IPS DF 6.9 (cell line): ENCODE results near the gene GALR2.

Source experiments
- DNase-seq: peaks from one replicate; pipeline ENCODE4 v3.0.0-alpha.2; 2013; ENCODE audit warnings: low read depth, low spot score
- H3K27ac ChIP-seq: one replicate; pipeline ENCODE4 v1.5.1; 2013; ENCODE audit warnings: low read length, control low read depth
- H3K27me3 ChIP-seq: 2 replicates; pipeline ENCODE4 v1.6.1; 2013; ENCODE audit warnings: mild to moderate bottlenecking, low read length; ENCODE audit not compliant: control insufficient read depth, insufficient read depth
- H3K36me3 ChIP-seq: 2 replicates; pipeline ENCODE4 v1.6.1; 2013; ENCODE audit warnings: low read length; ENCODE audit not compliant: control insufficient read depth, insufficient read depth
- H3K4me1 ChIP-seq: 2 replicates; pipeline ENCODE4 v1.6.1; 2013; ENCODE audit warnings: low read length; ENCODE audit not compliant: control insufficient read depth, insufficient read depth
- H3K4me3 ChIP-seq: 2 replicates; pipeline ENCODE4 v1.5.1; 2013; ENCODE audit warnings: mild to moderate bottlenecking, low read length
- H3K9me3 ChIP-seq: 2 replicates; pipeline ENCODE4 v1.6.1; 2013; ENCODE audit warnings: low read length, inconsistent platforms; ENCODE audit not compliant: control insufficient read depth, insufficient read depth
- WGBS: extraction: QIAGEN DNeasy Blood & Tissue Kit; methylation state at CpG from one replicate; pipeline ENCODE4 v1.1.7; 2013; ENCODE audit warnings: mixed read lengths, missing lambda C conversion rate; ENCODE audit not compliant: insufficient read length, insufficient coverage; 5-methylcytosine and 5-hydroxymethylcytosine counted together

Gene GALR2

DNA sequence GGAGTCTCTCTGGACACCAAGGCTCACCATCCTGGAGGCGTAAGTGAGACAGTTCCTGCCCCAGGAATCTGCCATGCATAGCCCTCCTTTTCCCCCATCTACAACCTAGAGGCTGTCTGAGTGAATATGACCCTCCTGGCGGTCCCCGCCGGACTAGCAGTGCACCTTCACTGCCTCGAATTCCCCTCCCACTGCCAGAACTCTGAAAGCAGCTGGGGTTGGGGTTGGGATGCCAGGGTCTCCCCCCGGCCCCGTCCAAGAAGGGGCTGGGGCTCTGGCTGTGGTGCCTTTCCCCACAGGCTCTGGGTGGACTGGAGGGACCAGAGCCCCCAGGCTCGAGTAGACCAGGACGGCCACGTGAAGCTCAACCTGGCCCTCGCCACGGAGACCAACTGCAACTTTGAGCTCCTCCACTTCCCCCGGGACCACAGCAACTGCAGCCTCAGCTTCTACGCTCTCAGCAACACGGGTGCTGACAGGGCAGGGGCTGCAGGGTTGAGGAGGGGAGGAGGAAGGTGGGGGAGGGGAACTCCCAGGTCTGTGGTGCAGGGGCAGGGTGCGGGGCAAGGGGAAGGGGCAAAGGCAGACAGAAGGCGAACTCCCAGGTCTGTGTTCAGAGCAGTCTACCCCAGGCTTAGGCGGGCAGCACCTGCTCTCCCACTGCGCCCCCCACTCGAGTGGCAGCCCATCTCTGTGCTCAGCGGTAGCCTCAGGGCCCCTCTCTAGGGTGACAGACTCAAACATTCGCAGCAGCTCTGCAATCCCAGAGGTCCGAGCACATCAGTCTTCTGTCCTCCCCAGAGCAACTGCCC lies 5.6 kb downstream of the GALR2 start:
- no peak overlapping the region for H3K27ac ChIP-seq
- no peak for DNase-seq
- WGBS = no CpG with 5 or more reads among the region's 23 CpGs
- no peak overlapping the region for H3K4me3 ChIP-seq
- H3K36me3 ChIP-seq = peaks cover 5% of the 10 kb centered on the region; the same call in 1 of the 2 replicates
- H3K4me1 ChIP-seq = peaks cover 19% of the 10 kb centered on the region
- peaks cover 38% of the 10 kb centered on the region for H3K27me3 ChIP-seq
- no peaks in the 10 kb centered on the region for H3K9me3 ChIP-seq

DNA sequence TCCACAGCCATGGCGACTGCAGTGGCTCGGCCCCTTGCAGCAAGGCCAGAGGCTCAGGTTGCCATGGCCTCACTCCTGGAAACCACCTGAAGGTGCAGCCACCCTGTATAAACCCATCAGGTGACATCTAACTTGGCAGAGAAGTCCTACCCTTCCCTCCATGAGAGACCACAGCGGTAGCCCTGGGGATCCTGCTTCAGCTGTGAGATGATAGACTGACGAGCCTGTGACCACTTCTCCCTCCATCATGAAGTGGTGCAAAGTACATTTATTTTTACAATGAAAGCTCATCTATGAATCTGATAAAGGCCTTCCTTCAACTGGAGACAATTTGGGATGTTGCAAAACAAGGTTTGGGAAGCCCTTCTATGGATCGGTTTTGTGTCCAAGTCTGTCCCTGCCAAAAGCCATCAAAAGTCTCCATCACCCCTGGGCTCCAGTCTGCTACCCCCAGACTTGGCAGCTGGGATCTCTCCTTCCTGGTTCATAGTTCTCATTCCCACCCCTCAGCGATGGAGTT lies 6.2 kb downstream of the GALR2 start:
- peaks cover 19% of the 10 kb centered on the region for H3K4me1 ChIP-seq
- DNase-seq = no peak
- peaks cover 11% of the 10 kb centered on the region for H3K36me3 ChIP-seq
- peaks cover 32% of the 10 kb centered on the region for H3K27me3 ChIP-seq
- WGBS = no CpG with 5 or more reads among the region's 6 CpGs
- no peaks in the 10 kb centered on the region for H3K9me3 ChIP-seq
- no peak overlapping the region for H3K4me3 ChIP-seq
- H3K27ac ChIP-seq = no peak overlapping the region

DNA sequence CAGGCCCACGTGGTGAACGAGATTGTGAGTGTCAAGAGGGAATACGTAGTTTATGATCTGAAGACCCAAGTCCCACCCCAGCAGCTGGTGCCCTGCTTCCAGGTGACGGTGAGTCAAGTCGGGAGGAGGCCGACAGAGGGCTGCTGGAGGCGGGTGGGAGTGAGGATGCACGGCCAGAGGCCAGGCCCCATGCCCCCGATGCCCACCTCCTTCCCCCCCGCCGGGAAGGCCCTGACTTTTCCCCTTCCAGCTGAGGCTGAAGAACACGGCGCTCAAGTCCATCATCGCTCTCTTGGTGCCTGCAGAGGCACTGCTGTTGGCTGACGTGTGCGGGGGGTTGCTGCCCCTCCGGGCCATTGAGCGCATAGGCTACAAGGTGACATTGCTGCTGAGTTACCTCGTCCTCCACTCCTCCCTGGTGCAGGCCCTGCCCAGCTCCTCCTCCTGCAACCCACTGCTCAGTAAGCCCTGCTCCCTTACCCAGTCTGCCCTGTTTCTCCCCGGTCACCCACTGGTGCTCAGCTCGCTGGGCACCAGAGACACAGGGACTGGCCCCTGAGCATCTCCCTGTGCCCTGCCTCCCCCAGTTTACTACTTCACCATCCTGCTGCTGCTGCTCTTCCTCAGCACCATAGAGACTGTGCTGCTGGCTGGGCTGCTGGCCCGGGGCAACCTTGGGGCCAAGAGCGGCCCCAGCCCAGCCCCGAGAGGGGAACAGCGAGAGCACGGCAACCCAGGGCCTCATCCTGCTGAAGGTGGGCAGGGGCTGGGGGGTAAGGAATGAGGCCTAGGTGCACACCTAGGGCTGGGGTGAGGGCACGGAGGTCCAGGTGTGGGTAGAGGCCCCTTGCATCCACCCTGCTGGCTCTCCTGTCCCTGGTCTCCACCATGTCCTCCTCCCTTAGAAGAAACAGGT lies 7.0 kb downstream of the GALR2 start:
- DNase-seq = no peak
- Histone ChIP-seq H3K4me1 (peaks cover 18% of the 10 kb centered on the region), H3K4me3 (no peak overlapping the region), H3K27me3 (peaks cover 24% of the 10 kb centered on the region), H3K36me3 (peaks cover 14% of the 10 kb centered on the region), H3K27ac (no peak overlapping the region), H3K9me3 (no peaks in the 10 kb centered on the region)
- no CpG with 5 or more reads among the region's 27 CpGs for WGBS

- peaks cover 14% of the 10 kb centered on the region; the same call in 1 of the 2 replicates for H3K27me3 ChIP-seq
- peaks cover 17% of the 10 kb centered on the region for H3K36me3 ChIP-seq
- no peak overlapping the region for H3K4me3 ChIP-seq
- DNase-seq = no peak
- H3K27ac ChIP-seq = no peak overlapping the region
- no peaks in the 10 kb centered on the region for H3K9me3 ChIP-seq
- peaks cover 13% of the 10 kb centered on the region for H3K4me1 ChIP-seq
- no CpG with 5 or more reads among the region's 20 CpGs for WGBS
Measured at GRCh38 chr17:76082326-76083251, 8.0 kb downstream of the GALR2 start.

DNA sequence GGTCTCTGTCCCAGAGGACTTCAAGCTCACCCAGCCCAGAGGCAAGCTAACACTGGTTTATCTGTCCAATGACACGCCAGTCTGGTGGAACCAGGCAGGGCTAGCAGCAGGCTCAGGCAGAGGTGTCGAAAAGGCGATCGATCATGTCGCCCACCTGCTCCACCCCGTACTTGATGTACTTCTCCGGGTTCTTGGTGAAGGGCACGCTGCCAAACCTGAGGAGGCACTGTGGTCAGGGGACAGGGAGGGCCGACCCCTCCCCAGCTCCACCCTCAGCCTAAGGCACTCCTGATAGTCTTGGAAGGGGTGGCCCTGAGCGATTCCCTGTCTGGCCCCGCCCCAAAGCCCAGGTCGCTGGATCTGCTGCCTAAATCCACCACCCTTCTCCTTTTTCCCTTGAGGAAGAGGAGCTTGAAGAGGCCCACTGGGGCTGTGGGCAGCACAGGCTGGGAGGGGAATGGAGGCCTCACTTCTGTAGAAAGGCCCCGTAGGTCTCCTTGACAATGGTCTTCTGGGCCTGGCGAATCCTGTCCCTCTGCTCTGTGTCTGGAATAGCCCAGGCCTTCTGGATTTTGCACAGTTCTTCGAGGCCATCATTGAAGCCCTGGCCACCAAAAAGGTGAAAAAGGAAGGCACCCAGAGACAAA lies 9.1 kb downstream of the GALR2 start:
- H3K4me1 ChIP-seq = peaks cover 13% of the 10 kb centered on the region
- H3K36me3 ChIP-seq = peaks cover 20% of the 10 kb centered on the region
- H3K9me3 ChIP-seq = no peaks in the 10 kb centered on the region
- H3K4me3 ChIP-seq = no peak overlapping the region
- no peak overlapping the region for H3K27ac ChIP-seq
- WGBS = no CpG with 5 or more reads among the region's 15 CpGs
- peaks cover 6% of the 10 kb centered on the region; the same call in 1 of the 2 replicates for H3K27me3 ChIP-seq
- DNase-seq = no peak

DNA sequence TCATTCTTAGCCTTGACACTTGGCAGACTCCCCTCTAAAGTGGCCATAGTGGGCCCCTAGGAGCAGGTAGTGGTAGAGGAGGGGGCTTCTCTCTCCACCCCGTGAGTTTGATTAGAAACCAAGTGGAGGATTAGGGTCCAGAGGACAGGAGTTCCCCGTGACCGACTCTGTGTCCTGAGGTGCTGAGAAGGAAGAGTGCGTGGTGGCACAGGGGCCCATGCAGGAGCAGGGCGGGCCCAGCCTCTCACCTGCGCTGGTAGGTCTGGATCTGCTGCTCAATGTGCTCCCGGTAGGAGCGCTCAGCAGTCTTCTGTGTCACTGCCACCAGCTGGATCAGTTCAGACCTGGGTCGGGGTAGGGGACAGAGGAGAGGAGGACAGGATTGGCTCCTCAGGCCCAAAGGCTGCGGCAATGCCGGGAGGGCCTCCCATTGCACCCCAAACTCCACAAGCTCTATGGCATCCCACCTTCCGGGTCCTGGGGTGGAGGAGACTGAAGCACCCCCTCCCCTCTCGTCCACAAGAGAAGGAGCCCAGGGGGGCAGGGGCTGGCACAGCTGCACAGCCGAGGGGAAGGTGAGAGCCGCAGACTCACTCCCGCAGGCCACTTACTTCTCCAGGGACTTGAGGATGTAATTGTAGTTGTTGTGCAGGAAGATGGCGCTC lies 10.6 kb downstream of the GALR2 start:
- DNase-seq = no peak
- Histone ChIP-seq H3K27me3 (no peaks in the 10 kb centered on the region), H3K4me3 (no peak overlapping the region), H3K9me3 (no peaks in the 10 kb centered on the region), H3K4me1 (peaks cover 4% of the 10 kb centered on the region), H3K27ac (no peak overlapping the region), H3K36me3 (peaks cover 24% of the 10 kb centered on the region)
- WGBS = no CpG with 5 or more reads among the region's 17 CpGs

DNA sequence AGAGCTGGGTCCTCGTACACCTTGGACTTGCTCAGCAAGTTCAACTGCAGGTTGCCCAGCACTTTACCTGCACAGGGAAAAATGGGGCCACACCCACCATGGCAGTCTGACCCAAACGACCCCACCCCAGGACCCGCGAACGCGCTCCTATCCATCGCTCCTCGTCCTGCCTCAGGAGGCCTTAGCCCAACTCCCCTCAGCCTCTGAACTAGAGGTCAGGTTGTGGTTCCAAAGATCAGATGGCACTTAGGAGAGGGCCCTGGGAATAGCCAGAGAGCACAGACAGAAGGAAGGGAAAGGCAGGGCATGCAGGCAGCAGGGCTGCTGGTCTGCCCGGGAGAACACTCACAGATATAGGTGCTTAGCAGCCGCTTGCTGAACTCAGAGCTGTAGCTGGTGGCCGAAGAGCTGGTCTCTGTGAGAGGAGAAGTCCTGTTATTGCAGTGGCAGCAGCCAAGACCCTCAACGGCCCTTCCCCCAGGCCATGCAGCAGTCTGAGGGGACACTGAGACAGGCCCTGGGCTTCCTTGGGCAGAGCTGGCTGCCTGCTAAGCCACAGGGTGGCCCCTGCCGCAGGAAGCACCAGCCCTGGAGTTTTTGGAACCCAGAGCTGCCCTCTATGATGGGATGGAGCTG lies 11.3 kb downstream of the GALR2 start:
- Histone ChIP-seq H3K27ac (no peak overlapping the region), H3K9me3 (no peaks in the 10 kb centered on the region), H3K4me3 (no peak overlapping the region), H3K27me3 (no peaks in the 10 kb centered on the region), H3K36me3 (peaks cover 24% of the 10 kb centered on the region), H3K4me1 (no peaks in the 10 kb centered on the region)
- WGBS = no CpG with 5 or more reads among the region's 13 CpGs
- DNase-seq = no peak

DNA sequence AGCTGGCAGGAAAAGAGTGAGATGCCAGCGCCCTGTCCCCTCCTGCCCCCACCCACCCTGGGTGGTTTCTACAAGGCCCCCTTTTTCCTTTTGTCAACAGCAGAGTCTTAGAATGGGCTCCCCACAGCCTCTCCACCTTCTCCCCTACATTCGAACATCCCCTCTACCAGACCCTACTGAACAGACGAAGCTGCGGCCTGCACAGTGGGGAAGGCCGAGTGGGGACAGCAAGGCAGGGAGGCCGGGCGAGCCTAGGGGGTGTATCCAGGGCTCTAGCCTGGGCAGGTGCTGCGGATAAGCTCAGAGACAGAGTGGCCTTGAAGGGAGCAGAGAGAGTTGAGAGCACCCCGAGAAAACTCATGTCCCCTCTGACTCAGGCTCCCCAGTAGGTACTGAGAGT lies 11.8 kb downstream of the GALR2 start:
- WGBS = no CpG with 5 or more reads among the region's 9 CpGs
- Histone ChIP-seq H3K27ac (no peak overlapping the region), H3K4me3 (no peak overlapping the region), H3K9me3 (no peaks in the 10 kb centered on the region), H3K27me3 (no peaks in the 10 kb centered on the region), H3K4me1 (no peaks in the 10 kb centered on the region), H3K36me3 (peaks cover 24% of the 10 kb centered on the region)
- no peak for DNase-seq

DNA sequence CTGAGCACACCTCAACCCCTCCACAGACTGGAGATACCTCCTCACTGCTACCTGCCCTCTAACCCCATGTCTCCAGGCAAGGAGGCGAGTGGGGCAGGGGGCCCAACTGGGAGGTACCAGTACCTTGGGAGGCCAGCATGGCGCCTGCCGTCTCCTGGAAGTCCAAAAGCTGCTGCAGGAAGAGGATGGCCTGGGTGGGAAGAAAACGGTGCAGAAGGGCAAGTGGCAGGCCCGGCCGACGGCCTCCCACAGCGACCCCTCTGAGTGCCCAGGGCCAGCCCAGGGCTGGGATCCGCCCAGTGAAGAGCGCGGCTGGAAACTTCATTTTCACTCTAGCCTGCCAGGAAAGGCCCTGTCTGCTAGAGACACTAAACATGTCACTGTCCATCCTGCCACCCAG lies 12.9 kb downstream of the GALR2 start:
- no CpG with 5 or more reads among the region's 11 CpGs for WGBS
- Histone ChIP-seq H3K36me3 (peaks cover 24% of the 10 kb centered on the region), H3K27ac (no peak overlapping the region)

More for the DNA sequence above, 12.9 kb downstream of the GALR2 start:
- H3K9me3 ChIP-seq = no peaks in the 10 kb centered on the region
- no peak overlapping the region for H3K4me3 ChIP-seq
- H3K27me3 ChIP-seq = no peaks in the 10 kb centered on the region
- DNase-seq = no peak
- H3K4me1 ChIP-seq = no peaks in the 10 kb centered on the region
